Memory B cell (primary cell): ENCODE data around the gene MKRN1.
A peak's percentile ranks its signal among the peaks of the same experiment; 100 is the strongest.
"Not testable (repeated sequence)": the region's sequence is repeated elsewhere in the genome, so short reads cannot be mapped to it uniquely, and the experiment has no call there.

Source experiments
- ATAC-seq: fragments of 150-1000 bp; cut with Tn5 transposase; 2 replicates; pipeline ENCODE4 v1.10.0; 2021; ENCODE audit warnings: low read depth, mild to moderate bottlenecking, moderate library complexity
- DNase-seq, 2 donors: peaks; one replicate each; pipeline ENCODE4 v3.0.0; 2022; ENCODE audit warnings: low spot score in 2 of 2
- H3K27ac Mint-ChIP-seq: one replicate; pipeline ENCODE4 v1.8.0; 2022; ENCODE audit warnings: mild to moderate bottlenecking, moderate library complexity, mixed read lengths
- H3K27me3 Mint-ChIP-seq: one replicate; pipeline ENCODE4 v1.8.0; 2022; ENCODE audit warnings: mixed read lengths
- H3K36me3 Mint-ChIP-seq: one replicate; pipeline ENCODE4 v1.8.0; 2022; ENCODE audit warnings: mild to moderate bottlenecking, mixed read lengths
- H3K4me1 Mint-ChIP-seq: one replicate; pipeline ENCODE4 v1.8.0; 2022; ENCODE audit warnings: mixed read lengths
- H3K4me3 Mint-ChIP-seq: one replicate; pipeline ENCODE4 v1.8.0; 2022; ENCODE audit warnings: mild to moderate bottlenecking, moderate library complexity, mixed read lengths
- H3K9me3 Mint-ChIP-seq: one replicate; pipeline ENCODE4 v1.8.0; 2022; ENCODE audit warnings: mixed read lengths

MKRN1 gene

GRCh38 chr7:140458916-140459315 lies 20.4 kb downstream of the MKRN1 start:
- no peak overlapping the region for H3K4me3 Mint-ChIP-seq
- peaks cover 35% of the 10 kb centered on the region for H3K36me3 Mint-ChIP-seq
- ATAC-seq = no peak
- no peaks in the 10 kb centered on the region for H3K27me3 Mint-ChIP-seq
- H3K9me3 Mint-ChIP-seq = no peaks in the 10 kb centered on the region
- peaks cover 13% of the 10 kb centered on the region for H3K4me1 Mint-ChIP-seq
- DNase-seq = no peak
- H3K27ac Mint-ChIP-seq = no peak overlapping the region

GRCh38 chr7:140458201-140458600 lies 21.1 kb downstream of the MKRN1 start:
- ATAC-seq = no peak
- H3K27me3 Mint-ChIP-seq = no peaks in the 10 kb centered on the region
- H3K9me3 Mint-ChIP-seq = no peaks in the 10 kb centered on the region
- H3K36me3 Mint-ChIP-seq = peaks cover 39% of the 10 kb centered on the region
- H3K4me1 Mint-ChIP-seq = peaks cover 16% of the 10 kb centered on the region
- no peak for DNase-seq
- H3K27ac Mint-ChIP-seq = no peak overlapping the region
- no peak overlapping the region for H3K4me3 Mint-ChIP-seq

- ATAC-seq = no peak
- peaks cover 44% of the 10 kb centered on the region for H3K36me3 Mint-ChIP-seq
- H3K27me3 Mint-ChIP-seq = no peaks in the 10 kb centered on the region
- H3K4me3 Mint-ChIP-seq = no peak overlapping the region
- DNase-seq = no peak
- H3K4me1 Mint-ChIP-seq = peaks cover 19% of the 10 kb centered on the region
- H3K27ac Mint-ChIP-seq = no peak overlapping the region
- no peaks in the 10 kb centered on the region for H3K9me3 Mint-ChIP-seq
Observed at GRCh38 chr7:140456551-140457051, 22.7 kb downstream of the MKRN1 start.

- Mint-ChIP-seq H3K4me3 (no peak overlapping the region), H3K27ac (peak overlapping the region; percentile 81), H3K36me3 (peaks cover 40% of the 10 kb centered on the region), H3K4me1 (peaks cover 20% of the 10 kb centered on the region), H3K27me3 (no peaks in the 10 kb centered on the region), H3K9me3 (no peaks in the 10 kb centered on the region)
- no peak for ATAC-seq
- DNase-seq = no peak
Observed at GRCh38 chr7:140455743-140456142, 23.6 kb downstream of the MKRN1 start.

- Mint-ChIP-seq H3K27ac (peak overlapping the region; percentile 81), H3K4me1 (peaks cover 23% of the 10 kb centered on the region), H3K4me3 (no peak overlapping the region), H3K36me3 (peaks cover 40% of the 10 kb centered on the region), H3K9me3 (no peaks in the 10 kb centered on the region), H3K27me3 (no peaks in the 10 kb centered on the region)
- no peak for DNase-seq
- no peak for ATAC-seq
Observed at GRCh38 chr7:140454657-140455015, 24.7 kb downstream of the MKRN1 start.

- not testable (repeated sequence) for DNase-seq, H3K4me3 Mint-ChIP-seq, ATAC-seq, H3K9me3 Mint-ChIP-seq, H3K27me3 Mint-ChIP-seq
- Mint-ChIP-seq H3K27ac (peak overlapping the region; percentile 81), H3K4me1 (peaks cover 26% of the 10 kb centered on the region), H3K36me3 (peaks cover 39% of the 10 kb centered on the region)
Observed at GRCh38 chr7:140453785-140454656, 25.3 kb downstream of the MKRN1 start.

GRCh38 chr7:140453273-140453672 lies 26.0 kb downstream of the MKRN1 start:
- H3K4me1 Mint-ChIP-seq = peaks cover 24% of the 10 kb centered on the region
- no peak for ATAC-seq
- H3K9me3 Mint-ChIP-seq = no peaks in the 10 kb centered on the region

GRCh38 chr7:140451716-140452115 lies 27.6 kb downstream of the MKRN1 start:
- no peaks in the 10 kb centered on the region for H3K27me3 Mint-ChIP-seq
- H3K36me3 Mint-ChIP-seq = peaks cover 28% of the 10 kb centered on the region
- H3K9me3 Mint-ChIP-seq = no peaks in the 10 kb centered on the region
- no peak overlapping the region for H3K27ac Mint-ChIP-seq
- H3K4me3 Mint-ChIP-seq = no peak overlapping the region
- DNase-seq = no peak
- peaks cover 28% of the 10 kb centered on the region for H3K4me1 Mint-ChIP-seq
- no peak for ATAC-seq

More at GRCh38 chr7:140453273-140453672, 26.0 kb downstream of the MKRN1 start:
- no peak for DNase-seq
- Mint-ChIP-seq H3K27ac (no peak overlapping the region), H3K4me3 (no peak overlapping the region), H3K36me3 (peaks cover 35% of the 10 kb centered on the region), H3K27me3 (no peaks in the 10 kb centered on the region)

GRCh38 chr7:140448781-140449480 lies 30.4 kb downstream of the MKRN1 start:
- peaks cover 19% of the 10 kb centered on the region for H3K4me1 Mint-ChIP-seq
- H3K4me3 Mint-ChIP-seq = no peak overlapping the region
- H3K27me3 Mint-ChIP-seq = no peaks in the 10 kb centered on the region
- no peaks in the 10 kb centered on the region for H3K9me3 Mint-ChIP-seq
- H3K36me3 Mint-ChIP-seq = peaks cover 9% of the 10 kb centered on the region
- ATAC-seq = no peak
- H3K27ac Mint-ChIP-seq = no peak overlapping the region
- no peak for DNase-seq

- peaks cover 16% of the 10 kb centered on the region for H3K4me1 Mint-ChIP-seq
- peaks cover 3% of the 10 kb centered on the region for H3K36me3 Mint-ChIP-seq
- DNase-seq (no peak), ATAC-seq (no peak)
- H3K4me3 Mint-ChIP-seq = no peak overlapping the region
- H3K27me3 Mint-ChIP-seq = no peaks in the 10 kb centered on the region
- H3K27ac Mint-ChIP-seq = no peak overlapping the region
- H3K9me3 Mint-ChIP-seq = no peaks in the 10 kb centered on the region
Observed at GRCh38 chr7:140447841-140448240, 31.5 kb downstream of the MKRN1 start.

GRCh38 chr7:140446467-140446866 lies 32.8 kb downstream of the MKRN1 start:
- ATAC-seq = no peak
- no peaks in the 10 kb centered on the region for H3K27me3 Mint-ChIP-seq
- no peak for DNase-seq
- H3K9me3 Mint-ChIP-seq = no peaks in the 10 kb centered on the region
- H3K36me3 Mint-ChIP-seq = no peaks in the 10 kb centered on the region
- H3K4me1 Mint-ChIP-seq = peaks cover 13% of the 10 kb centered on the region
- no peak overlapping the region for H3K4me3 Mint-ChIP-seq
- no peak overlapping the region for H3K27ac Mint-ChIP-seq

GRCh38 chr7:140441519-140441918 lies 37.8 kb downstream of the MKRN1 start:
- Mint-ChIP-seq H3K4me3 (no peak overlapping the region), H3K36me3 (no peaks in the 10 kb centered on the region), H3K27me3 (no peaks in the 10 kb centered on the region), H3K9me3 (no peaks in the 10 kb centered on the region), H3K27ac (no peak overlapping the region), H3K4me1 (no peaks in the 10 kb centered on the region)
- ATAC-seq (no peak), DNase-seq (no peak)

- DNase-seq = no peak
- H3K9me3 Mint-ChIP-seq = no peaks in the 10 kb centered on the region
- no peak for ATAC-seq
- no peaks in the 10 kb centered on the region for H3K36me3 Mint-ChIP-seq
- H3K27me3 Mint-ChIP-seq = no peaks in the 10 kb centered on the region
- H3K4me3 Mint-ChIP-seq = no peak overlapping the region
- no peaks in the 10 kb centered on the region for H3K4me1 Mint-ChIP-seq
- no peak overlapping the region for H3K27ac Mint-ChIP-seq
Observed at GRCh38 chr7:140440593-140440992, 38.7 kb downstream of the MKRN1 start.

GRCh38 chr7:140439359-140439758 lies 39.9 kb downstream of the MKRN1 start:
- Mint-ChIP-seq H3K36me3 (no peaks in the 10 kb centered on the region), H3K4me3 (no peak overlapping the region), H3K27ac (no peak overlapping the region), H3K9me3 (no peaks in the 10 kb centered on the region), H3K4me1 (no peaks in the 10 kb centered on the region), H3K27me3 (no peaks in the 10 kb centered on the region)
- ATAC-seq = no peak
- DNase-seq = no peak
